H1 (cell line): ENCODE results near the gene MLH3. TPM values are rescaled to one million over a fixed set of nuclear protein-coding genes. Genes with fewer than 3 reads are reported as not detected.

Source experiments
- ASH2L ChIP-seq: fragments of 200-600, 300-600 bp; sonication (generic); IDR thresholded peaks from one replicate; pipeline ENCODE4 v1.7.1; 2017; ENCODE audit warnings: low read length
- ATF3 ChIP-seq: IDR thresholded peaks from 2 replicates; pipeline ENCODE4 v1.6.1; 2011; ENCODE audit warnings: low read depth, mild to moderate bottlenecking, low read length; ENCODE audit not compliant: insufficient read depth
- CTBP2 ChIP-seq: IDR thresholded peaks from 2 replicates; pipeline ENCODE4 v1.7.0; 2011; ENCODE audit warnings: borderline replicate concordance, mild to moderate bottlenecking, moderate library complexity, mixed read lengths, low read length; ENCODE audit not compliant: insufficient read depth, insufficient read length
- EGR1 ChIP-seq: IDR thresholded peaks from 2 replicates; pipeline ENCODE4 v1.6.1; 2011; ENCODE audit warnings: low read depth, low read length, borderline replicate concordance
- MAFK ChIP-seq: IDR thresholded peaks from 2 replicates; pipeline ENCODE4 v1.6.1; 2012; ENCODE audit warnings: low read depth, mild to moderate bottlenecking, improper control_type of control experiment, low read length
- POU5F1 ChIP-seq: IDR thresholded peaks from 2 replicates; pipeline ENCODE4 v1.6.1; 2011; ENCODE audit warnings: low read depth, mild to moderate bottlenecking, low read length, moderate library complexity
- RAD21 ChIP-seq, 2 experiments: IDR thresholded peaks in 1 of 2; conservative IDR thresholded peaks in 1 of 2; 2 replicates each; pipeline ENCODE4 v1.6.1; 2011; ENCODE audit warnings: low read depth in 2 of 2, low read length in 2 of 2, improper control_type of control experiment in 1 of 2, inconsistent platforms in 1 of 2, mild to moderate bottlenecking in 1 of 2, moderate library complexity in 1 of 2
- TAF7 ChIP-seq: optimal IDR thresholded peaks from 2 replicates; pipeline ENCODE3; 2011; ENCODE audit warnings: low read depth, mild to moderate bottlenecking, inconsistent platforms, low read length, moderate library complexity, borderline replicate concordance
- TBP ChIP-seq: IDR thresholded peaks from 2 replicates; pipeline ENCODE4 v1.6.1; 2011; ENCODE audit warnings: low read depth, low read length, improper control_type of control experiment
- polyA plus RNA-seq, 7 experiments: library from polyadenylated mRNA; depleted of rRNA in 3 of 7; stranded (reverse) in 5 of 7; unstranded in 2 of 7; fragments of >200 nt in 5 of 7; fragments of 200-250 nt in 2 of 7; gene quantifications; 1 replicate in 5 of 7; 2 replicates in 1 of 7; 4 replicates in 1 of 7; pipeline versions ENCODE4 v1.2.1 to v1.2.3, GENCODE V29; 2011 to 2013; ENCODE audit warnings: missing spikeins in 2 of 7, mixed read lengths in 2 of 7
- small RNA-seq: library from polyadenylated mRNA; stranded (forward); fragments of <200 nt; extraction: miRNeasy Mini kit (QIAGEN cat#:217004); gene quantifications from one replicate; pipeline ENCODE3, GENCODE V24; 2013; ENCODE audit not compliant: insufficient read depth
- total RNA-seq: library from RNA; stranded (reverse); fragmentation: NEBNext Ultra II Directional; extraction: Animal tissue kit (Norgen Biotek cat#: 25700); gene quantifications from 2 replicates; pipeline ENCODE4 v1.2.1, GENCODE V29; 2021

The MLH3 gene
- total and polyA plus RNA-seq, 2 of the 8 experiments (the other 6 are each of a cell fraction or from before 2014, with no cell fraction given), result 9.3 to 20.1 TPM

- TF ChIP-seq RAD21 (IDR thresholded peaks at IDR 0.05 in 1 of 2, conservative IDR thresholded peaks at IDR 0.05 in 1 of 2; ENCODE audit: low read depth in 2 of 2, low read length in 2 of 2), result no peak
- no peak for TF ChIP-seq EGR1
- no peak for TF ChIP-seq POU5F1
- no peak for TF ChIP-seq MAFK
- no peak for TF ChIP-seq TBP
- TF ChIP-seq TAF7, result no peak
- no peak for TF ChIP-seq CTBP2
- no peak for TF ChIP-seq ATF3
- TF ChIP-seq ASH2L, result no peak
Measured at GRCh38 chr14:74964787-74965485, 86.3 kb downstream of the MLH3 start (continued).

Small RNA genes within 50 kb of the gene (small RNA-seq; reads per million reads assigned to genes)
- gene RNU6-689P, result not detected

Other genes starting within 250 kb of the MLH3 start
- not detected in 2 replicates for gene PROX2, start 175.3 kb downstream of the MLH3 start, total RNA-seq
- gene PROX2, start 175.3 kb downstream of the MLH3 start, polyA plus RNA-seq (2011; rRNA removed), result 0.03 and 0.08 TPM in 2 replicates
- 111 and 117 TPM in 2 replicates for gene DLST, start 169.6 kb downstream of the MLH3 start, total RNA-seq
- gene DLST, start 169.6 kb downstream of the MLH3 start, polyA plus RNA-seq (2011; rRNA removed), result 96.5 and 120 TPM in 2 replicates
- 11.3 and 13.8 TPM in 2 replicates for gene RPS6KL1, start 128.2 kb downstream of the MLH3 start, total RNA-seq
- gene RPS6KL1, start 128.2 kb downstream of the MLH3 start, polyA plus RNA-seq (2011; rRNA removed), result 9.4 and 9.8 TPM in 2 replicates
- 3.9 and 4.1 TPM in 2 replicates for gene PGF, start 95.9 kb downstream of the MLH3 start, total RNA-seq
- 2.1 and 2.8 TPM in 2 replicates for gene PGF, start 95.9 kb downstream of the MLH3 start, polyA plus RNA-seq (2011; rRNA removed)
- gene EIF2B2, start 48.5 kb downstream of the MLH3 start, total RNA-seq, result 42.6 and 51.4 TPM in 2 replicates
- gene EIF2B2, start 48.5 kb downstream of the MLH3 start, polyA plus RNA-seq (2011; rRNA removed), result 59.7 and 79.9 TPM in 2 replicates
- gene ACYP1, start 12.6 kb upstream of the MLH3 start, total RNA-seq, result 17.7 and 24.8 TPM in 2 replicates
- 14.5 and 22.3 TPM in 2 replicates for gene ACYP1, start 12.6 kb upstream of the MLH3 start, polyA plus RNA-seq (2011; rRNA removed)
- 1.2 and 1.7 TPM in 2 replicates for gene ZC2HC1C, start 18.2 kb upstream of the MLH3 start, total RNA-seq
- gene ZC2HC1C, start 18.2 kb upstream of the MLH3 start, polyA plus RNA-seq (2011; rRNA removed), result 0.57 and 0.72 TPM in 2 replicates
- 39.5 and 43.6 TPM in 2 replicates for gene NEK9, start 75.6 kb upstream of the MLH3 start, total RNA-seq
- gene NEK9, start 75.6 kb upstream of the MLH3 start, polyA plus RNA-seq (2011; rRNA removed), result 16.0 and 28.0 TPM in 2 replicates
- 250 and 251 TPM in 2 replicates for gene TMED10, start 125.1 kb upstream of the MLH3 start, total RNA-seq
- gene TMED10, start 125.1 kb upstream of the MLH3 start, polyA plus RNA-seq (2011; rRNA removed), result 163 and 218 TPM in 2 replicates
- 51.5 and 51.8 TPM in 2 replicates for gene FOS, start 227.4 kb upstream of the MLH3 start, total RNA-seq
- 50.2 and 74.5 TPM in 2 replicates for gene FOS, start 227.4 kb upstream of the MLH3 start, polyA plus RNA-seq (2011; rRNA removed)